HepG2 (cell line): ENCODE data around the gene NFE2L1. TPM values are rescaled to one million over a fixed set of nuclear protein-coding genes. Genes with fewer than 3 reads are reported as not detected.

Source experiments
- ATF6 ChIP-seq: sonication (generic); formaldehyde crosslinking; conservative IDR thresholded peaks from 2 replicates; pipeline ENCODE4 v1.4.0; 2020; ENCODE audit warnings: missing genetic modification reagents
- BCL3 ChIP-seq: sonication (generic); formaldehyde crosslinking; IDR thresholded peaks from 2 replicates; pipeline ENCODE4 v1.5.1; 2020; ENCODE audit warnings: mild to moderate bottlenecking, missing genetic modification reagents, moderate library complexity
- BRD4 ChIP-seq: sonication (generic); formaldehyde crosslinking; IDR thresholded peaks from 2 replicates; pipeline ENCODE4 v1.4.0; 2020; ENCODE audit warnings: missing genetic modification reagents
- FOXK1 ChIP-seq: sonication (generic); formaldehyde crosslinking; IDR thresholded peaks from 2 replicates; pipeline ENCODE4 v1.4.0; 2020; ENCODE audit warnings: low read depth, missing genetic modification reagents, borderline replicate concordance
- GPBP1L1 ChIP-seq: sonication (generic); formaldehyde crosslinking; IDR thresholded peaks from 2 replicates; pipeline ENCODE4 v1.5.0; 2020; ENCODE audit warnings: mild to moderate bottlenecking, missing genetic modification reagents
- RBM22 ChIP-seq: fragments of 200-400 bp; formaldehyde crosslinking; optimal IDR thresholded peaks from 2 replicates; pipeline ENCODE3; 2017; ENCODE audit warnings: mild to moderate bottlenecking, low read length, moderate library complexity
- SP1 ChIP-seq, 2 experiments: fragments of 450-650 bp in 1 of 2; sonication (generic) in 1 of 2; formaldehyde crosslinking in 1 of 2; IDR thresholded peaks; 2 replicates each; pipeline versions ENCODE4 v1.4.0 to v1.6.1; 2016 to 2020; ENCODE audit warnings: missing genetic modification reagents in 1 of 2
- SP140L ChIP-seq: sonication (generic); formaldehyde crosslinking; IDR thresholded peaks from 2 replicates; pipeline ENCODE4 v1.4.0; 2020; ENCODE audit warnings: missing genetic modification reagents, borderline replicate concordance
- TEAD3 ChIP-seq: optimal IDR thresholded peaks from 2 replicates; pipeline ENCODE3; 2016; ENCODE audit warnings: borderline replicate concordance
- TRAFD1 ChIP-seq: sonication (generic); formaldehyde crosslinking; IDR thresholded peaks from 2 replicates; pipeline ENCODE4 v1.5.1; 2020; ENCODE audit warnings: missing genetic modification reagents, mild to moderate bottlenecking, borderline replicate concordance
- WIZ ChIP-seq: sonication (generic); formaldehyde crosslinking; IDR thresholded peaks from 2 replicates; pipeline ENCODE4 v1.5.1; 2020; ENCODE audit warnings: mild to moderate bottlenecking, missing genetic modification reagents
- ZBTB33 ChIP-seq: sonication (generic); formaldehyde crosslinking; IDR thresholded peaks from 2 replicates; pipeline ENCODE4 v1.4.0; 2020; ENCODE audit warnings: missing genetic modification reagents
- ZNF207 ChIP-seq: fragments of 450-650 bp; IDR thresholded peaks from 2 replicates; pipeline ENCODE4 v1.6.1; 2016; ENCODE audit warnings: antibody characterized with exemption, borderline replicate concordance
- ZNF281 ChIP-seq: sonication (generic); formaldehyde crosslinking; IDR thresholded peaks from 2 replicates; pipeline ENCODE4 v1.4.0; 2020; ENCODE audit warnings: missing genetic modification reagents, borderline replicate concordance
- ZNF530 ChIP-seq: sonication (generic); formaldehyde crosslinking; IDR thresholded peaks from 2 replicates; pipeline ENCODE4 v1.5.0; 2020; ENCODE audit warnings: low read depth, mild to moderate bottlenecking, missing genetic modification reagents
- ZSCAN12 ChIP-seq: sonication (generic); formaldehyde crosslinking; IDR thresholded peaks from 2 replicates; pipeline ENCODE4 v1.9.0; 2021; ENCODE audit warnings: mild to moderate bottlenecking, missing genetic modification reagents
- polyA plus RNA-seq, 8 experiments: library from polyadenylated mRNA; depleted of rRNA in 3 of 8; stranded (reverse) in 7 of 8; unstranded in 1 of 8; fragments of >200 nt; fragmentation: Illumina TruSeq in 4 of 8; extraction: Trizol in 4 of 8; gene quantifications; 2 replicates each; pipeline versions ENCODE4 v1.2.1 to v1.2.3, GENCODE V29; 2011 to 2016; ENCODE audit warnings: low read depth in 4 of 8, missing spikeins in 1 of 8, mixed read lengths in 1 of 8; ENCODE audit not compliant: insufficient read depth in 1 of 8
- total RNA-seq, 5 experiments: library from RNA; depleted of rRNA; stranded (reverse); fragments of >200 nt; fragmentation: Illumina TruSeq; extraction: Trizol; gene quantifications; 2 replicates each; pipeline ENCODE4 v1.2.3, GENCODE V29; 2016; ENCODE audit warnings: low read depth in 1 of 5

NFE2L1 gene
- total and polyA plus RNA-seq, 2 of the 13 experiments (the other 11 are each of a cell fraction or from before 2014, with no cell fraction given) = 67.0 to 234 TPM

GRCh38 chr17:48048384-48049126 is 396 bp downstream of the NFE2L1 start (continued):
- TF ChIP-seq ZBTB33 (CRISPR knock-in tag) (peak; percentile 54; the same call in 1 of the 2 replicates), TEAD3 (CRISPR knock-in tag) (peak; percentile 65), ZNF530 (CRISPR knock-in tag) (no peak), RBM22 (peak; percentile 13), ZSCAN12 (CRISPR knock-in tag) (no peak; the same call in 1 of the 2 replicates), ZNF281 (peak; percentile 36), GPBP1L1 (CRISPR knock-in tag) (no peak), SP1 (IDR thresholded peaks at IDR 0.05) (no peak), SP1 (CRISPR knock-in tag; IDR thresholded peaks at IDR 0.05) (peak; percentile 36; the same call in 1 of the 2 replicates), WIZ (CRISPR knock-in tag) (no peak), TRAFD1 (no peak), FOXK1 (CRISPR knock-in tag) (peak; percentile 46), SP140L (CRISPR knock-in tag) (0 out of 2 replicates have a peak, but pooled peaks have one; percentile 64), BRD4 (CRISPR knock-in tag) (peak; percentile 25), ZNF207 (no peak), ATF6 (CRISPR knock-in tag) (peak; percentile 92; the same call in 1 of the 2 replicates), BCL3 (CRISPR knock-in tag) (peak; percentile 86)
